GM19043 (cell line): ENCODE measurements around the gene RASA2.
"Not testable (repeated sequence)": the region's sequence is repeated elsewhere in the genome, so short reads cannot be mapped to it uniquely, and the experiment has no call there.

Experiments
- ATAC-seq: cut with Tn5 transposase; IDR thresholded peaks from one replicate; pipeline ENCODE4 v1.9.1; 2021; ENCODE audit warnings: low read depth; ENCODE audit not compliant: unreplicated experiment

Gene RASA2

GRCh38 chr3:141489203-141489602 is 2.4 kb downstream of the RASA2 start:
- no peak for ATAC-seq

GRCh38 chr3:141491081-141491480 is 4.3 kb downstream of the RASA2 start:
- ATAC-seq = no peak

- ATAC-seq = no peak
Measured at GRCh38 chr3:141491929-141492328, 5.1 kb downstream of the RASA2 start.

GRCh38 chr3:141493184-141493583 is 6.4 kb downstream of the RASA2 start:
- ATAC-seq = no peak

- not testable (repeated sequence) for ATAC-seq
Measured at GRCh38 chr3:141497589-141497988, 10.8 kb downstream of the RASA2 start.

GRCh38 chr3:141498598-141499223 is 11.9 kb downstream of the RASA2 start:
- ATAC-seq = peak; percentile 91

- ATAC-seq = no peak
Measured at GRCh38 chr3:141499284-141499683, 12.5 kb downstream of the RASA2 start.

GRCh38 chr3:141499965-141500364 is 13.1 kb downstream of the RASA2 start:
- no peak for ATAC-seq

GRCh38 chr3:141500397-141500796 is 13.6 kb downstream of the RASA2 start:
- no peak for ATAC-seq

GRCh38 chr3:141505166-141505565 is 18.3 kb downstream of the RASA2 start:
- ATAC-seq = no peak

GRCh38 chr3:141506071-141506470 is 19.2 kb downstream of the RASA2 start:
- no peak for ATAC-seq

- no peak for ATAC-seq
Measured at GRCh38 chr3:141507392-141508066, 20.7 kb downstream of the RASA2 start.

GRCh38 chr3:141508067-141508436 is 21.2 kb downstream of the RASA2 start:
- ATAC-seq = no peak

GRCh38 chr3:141511361-141511760 is 24.5 kb downstream of the RASA2 start:
- no peak for ATAC-seq

GRCh38 chr3:141514382-141514781 is 27.6 kb downstream of the RASA2 start:
- no peak for ATAC-seq

GRCh38 chr3:141519587-141519986 is 32.8 kb downstream of the RASA2 start:
- ATAC-seq = no peak

- no peak for ATAC-seq
Measured at GRCh38 chr3:141521781-141522180, 35.0 kb downstream of the RASA2 start.

- ATAC-seq = no peak
Measured at GRCh38 chr3:141523615-141524375, 37.0 kb downstream of the RASA2 start.

GRCh38 chr3:141524988-141525387 is 38.2 kb downstream of the RASA2 start:
- no peak for ATAC-seq

- ATAC-seq = no peak
Measured at GRCh38 chr3:141525814-141526213, 39.0 kb downstream of the RASA2 start.

- no peak for ATAC-seq
Measured at GRCh38 chr3:141526709-141527108, 39.9 kb downstream of the RASA2 start.

- ATAC-seq = no peak
Measured at GRCh38 chr3:141528800-141529199, 42.0 kb downstream of the RASA2 start.
